ENCODE measurements around the gene CYB5D1. TPM values are rescaled to one million over a fixed set of nuclear protein-coding genes. Genes with fewer than 3 reads are reported as not detected.

Gene CYB5D1
- total and polyA plus RNA-seq, 2 donors from 2014 or later = 14.3 to 20.4 TPM

- no peaks in the 10 kb centered on the region for H3K36me3 ChIP-seq (ENCODE audit: control insufficient read depth in 2 of 3, insufficient read depth in 3 of 3, low read length in 3 of 3)
- H3K27ac ChIP-seq (ENCODE audit: low read depth in 2 of 2, low read length in 2 of 2) = no peak overlapping the region
- no peak overlapping the region for H3K9ac ChIP-seq (ENCODE audit: low read length in 3 of 3)
- DNase-seq (peak in 1 of 5 donors; percentile 5), FAIRE-seq (no peak)
- no peaks in the 10 kb centered on the region for H3K27me3 ChIP-seq (ENCODE audit: control insufficient read depth, insufficient read depth, low read length)
- TF ChIP-seq CTCF (IDR thresholded peaks at IDR 0.05; ENCODE audit: borderline replicate concordance, extremely low read depth, insufficient read depth) = no peak
- intact Hi-C loops (cut with DNase I) = no loop called here
- peaks cover 3 to 13% (median 5%) of the 10 kb centered on the region in 3 donors for H3K4me1 ChIP-seq (ENCODE audit: control insufficient read depth in 2 of 3, insufficient read depth in 2 of 3, low read depth in 1 of 3, low read length in 3 of 3)
- H3K4me3 ChIP-seq (ENCODE audit: low read length in 3 of 3) = no peak overlapping the region
- no peaks in the 10 kb centered on the region for H3K9me3 ChIP-seq (ENCODE audit: control insufficient read depth in 2 of 3, insufficient read depth in 1 of 3, low read length in 3 of 3)
Measured at GRCh38 chr17:7832431-7832830, 25.4 kb upstream of the CYB5D1 start.

GRCh38 chr17:7833011-7833794 lies 24.6 kb upstream of the CYB5D1 start:
- Histone ChIP-seq H3K4me3 (ENCODE audit: low read length in 3 of 3) (peak overlapping the region; percentile 29 to 92 (median 60)), H3K9me3 (ENCODE audit: control insufficient read depth in 2 of 3, insufficient read depth in 1 of 3, low read length in 3 of 3) (no peaks in the 10 kb centered on the region), H3K4me1 (ENCODE audit: control insufficient read depth in 2 of 3, insufficient read depth in 2 of 3, low read depth in 1 of 3, low read length in 3 of 3) (peaks cover 3 to 15% (median 5%) of the 10 kb centered on the region in 3 donors), H3K27me3 (ENCODE audit: control insufficient read depth, insufficient read depth, low read length) (no peaks in the 10 kb centered on the region), H3K36me3 (ENCODE audit: control insufficient read depth in 2 of 3, insufficient read depth in 3 of 3, low read length in 3 of 3) (no peaks in the 10 kb centered on the region), H3K9ac (ENCODE audit: low read length in 3 of 3) (peak overlapping the region in 1 of 3 donors; percentile 42), H3K27ac (ENCODE audit: low read depth in 2 of 2, low read length in 2 of 2) (peak overlapping the region; percentile 65 to 97)
- FAIRE-seq (no peak), DNase-seq (peak in 3 of 5 donors; percentile 12 to 78 (median 73))
- intact Hi-C loops (cut with DNase I) = no loop called here
- TF ChIP-seq CTCF (IDR thresholded peaks at IDR 0.05; ENCODE audit: borderline replicate concordance, extremely low read depth, insufficient read depth) = no peak

- Histone ChIP-seq H3K9ac (ENCODE audit: low read length in 3 of 3) (peak within 1 kb of the TSS; percentile 66 to 97 (median 80)), H3K9me3 (ENCODE audit: control insufficient read depth in 2 of 3, insufficient read depth in 1 of 3, low read length in 3 of 3) (no peaks in the 10 kb centered on the region), H3K4me3 (ENCODE audit: low read length in 3 of 3) (peak within 1 kb of the TSS; percentile 79 to 92 (median 91)), H3K27ac (ENCODE audit: low read depth in 2 of 2, low read length in 2 of 2) (peak within 1 kb of the TSS; percentile 97 to 99), H3K27me3 (ENCODE audit: control insufficient read depth, insufficient read depth, low read length) (no peaks in the 10 kb centered on the region), H3K4me1 (ENCODE audit: control insufficient read depth in 2 of 3, insufficient read depth in 2 of 3, low read depth in 1 of 3, low read length in 3 of 3) (peaks cover 3 to 21% (median 11%) of the 10 kb centered on the region in 3 donors), H3K36me3 (ENCODE audit: control insufficient read depth in 2 of 3, insufficient read depth in 3 of 3, low read length in 3 of 3) (no peaks in the 10 kb centered on the region)
- peak; percentile 2 for TF ChIP-seq CTCF (IDR thresholded peaks at IDR 0.05; ENCODE audit: borderline replicate concordance, extremely low read depth, insufficient read depth)
- peak; percentile 68 for FAIRE-seq
- intact Hi-C loops (cut with DNase I) = no loop called here
- peak; percentile 96 to 97 (median 97) for DNase-seq
Measured at GRCh38 chr17:7833795-7834541, 23.8 kb upstream of the CYB5D1 start, which contains the start of gene KDM6B. TSS of gene KDM6B (plus strand) at chr17:7834217. CDS start at chr17:7845555, 11,338 bp downstream.
